SW480 (cell line): ENCODE results near the gene ATXN7.

ENCODE experiments used
- DNase-seq: peaks from one replicate; pipeline ENCODE4 v3.0.0-alpha.2; 2016; ENCODE audit warnings: low spot score

The ATXN7 gene

DNA sequence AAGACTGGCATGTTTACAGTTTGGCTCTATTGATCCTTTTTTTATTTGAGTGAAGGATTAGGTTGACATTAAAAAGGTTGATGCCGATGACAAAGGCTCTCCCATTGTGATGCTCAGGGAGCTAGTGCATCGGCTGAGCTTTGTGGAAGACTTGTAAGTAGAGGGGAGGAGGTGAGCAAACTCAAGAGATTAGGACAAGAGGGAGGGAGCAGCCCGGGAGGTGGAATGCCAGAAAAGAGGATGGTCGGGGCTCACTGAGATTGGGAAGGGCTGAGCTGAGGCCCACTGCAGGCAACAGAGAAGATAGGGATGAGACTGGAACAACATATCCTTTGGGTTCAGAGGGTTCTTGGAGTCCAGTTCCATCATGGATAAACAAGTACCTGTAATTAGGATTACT is 186.2 kb downstream of the ATXN7 start:
- DNase-seq = no peak
